ENCODE results near the gene SDK1.

DNA sequence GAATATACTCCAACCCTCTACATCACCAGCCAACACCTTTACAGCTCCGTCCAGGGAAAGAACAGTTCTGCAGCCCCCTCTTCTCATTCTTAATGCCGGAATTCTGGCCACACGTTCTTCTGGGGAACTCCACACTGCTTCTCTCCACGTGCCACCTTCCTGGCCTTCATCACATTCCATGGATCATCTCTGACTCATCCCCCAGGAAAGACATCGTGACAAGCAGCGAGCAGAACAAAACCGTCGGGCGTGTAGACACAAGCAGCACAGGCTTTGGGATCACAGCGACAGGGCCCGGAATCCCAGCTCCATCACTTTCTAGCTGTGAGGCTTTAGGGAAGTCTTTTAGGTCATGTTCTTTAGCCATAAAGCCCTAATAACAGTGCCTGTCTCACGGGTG lies 790.7 kb downstream of the SDK1 start:
- TF ChIP-seq CTCF (IDR thresholded peaks at IDR 0.05) (no peak), POLR2A (IDR thresholded peaks at IDR 0.05) (no peak)
